Stimulated activated CD8-positive, alpha-beta memory T cell treated with anti-CD3 and anti-CD28 coated beads, Interleukin-15, amount 100 ng/mL, for 4 hours (primary cell): ENCODE data around the gene SLC16A7.

Experiments
- DNase-seq, 2 donors: peaks; one replicate each; pipeline ENCODE4 v3.0.0-alpha.2; 2020; ENCODE audit warnings: low read depth in 2 of 2

Gene SLC16A7

GRCh38 chr12:59620326-59620725 is 24.5 kb downstream of the SLC16A7 start:
- no peak for DNase-seq

GRCh38 chr12:59624732-59625460 is 29.1 kb downstream of the SLC16A7 start:
- DNase-seq: no peak

- no peak for DNase-seq
These were observed 30.6 kb downstream of the SLC16A7 start for GRCh38 chr12:59626382-59626781.

- no peak for DNase-seq
These were observed 31.8 kb downstream of the SLC16A7 start for GRCh38 chr12:59627582-59627981.

GRCh38 chr12:59629890-59630289 is 34.1 kb downstream of the SLC16A7 start:
- DNase-seq: no peak

- DNase-seq: no peak
These were observed 36.6 kb downstream of the SLC16A7 start for GRCh38 chr12:59632408-59632807.

- no peak for DNase-seq
These were observed 38.4 kb downstream of the SLC16A7 start for GRCh38 chr12:59634254-59634653.

GRCh38 chr12:59636945-59637691 is 41.3 kb downstream of the SLC16A7 start:
- DNase-seq: no peak

GRCh38 chr12:59637692-59638070 is 41.9 kb downstream of the SLC16A7 start:
- DNase-seq: no peak

- DNase-seq: no peak
These were observed 47.7 kb downstream of the SLC16A7 start for GRCh38 chr12:59643550-59643949.

- no peak for DNase-seq
These were observed 49.4 kb downstream of the SLC16A7 start for GRCh38 chr12:59645242-59645641.

- DNase-seq: no peak
These were observed 50.8 kb downstream of the SLC16A7 start for GRCh38 chr12:59646636-59647035.

GRCh38 chr12:59649203-59649602 is 53.4 kb downstream of the SLC16A7 start:
- DNase-seq: no peak

- no peak for DNase-seq
These were observed 54.9 kb downstream of the SLC16A7 start for GRCh38 chr12:59650588-59651228.

- DNase-seq: no peak
These were observed 55.5 kb downstream of the SLC16A7 start for GRCh38 chr12:59651229-59651920.

GRCh38 chr12:59652130-59652529 is 56.3 kb downstream of the SLC16A7 start:
- DNase-seq: no peak

GRCh38 chr12:59654061-59654460 is 58.2 kb downstream of the SLC16A7 start:
- no peak for DNase-seq

- DNase-seq: no peak
These were observed 61.4 kb downstream of the SLC16A7 start for GRCh38 chr12:59657266-59657665.

GRCh38 chr12:59657711-59658110 is 61.9 kb downstream of the SLC16A7 start:
- DNase-seq: no peak

GRCh38 chr12:59660148-59660547 is 64.3 kb downstream of the SLC16A7 start:
- no peak for DNase-seq

GRCh38 chr12:59660921-59661597 is 65.2 kb downstream of the SLC16A7 start:
- no peak for DNase-seq

- no peak for DNase-seq
These were observed 68.7 kb downstream of the SLC16A7 start for GRCh38 chr12:59664495-59664894.
